K562 (cell line): Measurements from ENCODE around the gene B4GALT7. TPM values are rescaled to one million over a fixed set of nuclear protein-coding genes. Genes with fewer than 3 reads are reported as not detected.

Experiments used
- ATAC-seq: fragments of 200-7000 bp; cut with Tn5 transposase; 3 replicates; pipeline ENCODE4 v1.9.1; 2020; ENCODE audit warnings: moderate library complexity
- BruUV-seq: library from RNA; stranded (reverse); fragments of 400-500 nt; replicated peaks from 2 replicates; lab custom pipeline; 2021; lab: Mats Ljungman, UMichigan
- CTCF ChIA-PET: fragments of 300-600 bp; formaldehyde crosslinking; extraction: SDS; loops from one replicate; lab custom pipeline; 2021; ENCODE audit warnings: low intra/inter-chr PET ratio; lab: Yijun Ruan, JAX
- POLR2A ChIA-PET: fragments of 300-600, 350-650 bp; sonication (Branson Sonifier 250); formaldehyde crosslinking; extraction: SDS; loops from one replicate; lab custom pipeline; 2021; ENCODE audit warnings: antibody characterized with exemption, inconsistent platforms; lab: Yijun Ruan, JAX
- DNase-seq, 4 experiments: peaks; one replicate each; pipeline versions ENCODE4 v3.0.0 to v3.0.0-alpha.2; 2011 to 2018; ENCODE audit warnings: low spot score in 3 of 4, mixed read lengths in 3 of 4; ENCODE audit errors: extremely low read depth in 1 of 4
- FAIRE-seq: peaks from 2 replicates; lab custom pipeline; 2011; peaks lifted over from hg19 to GRCh38; lab: Jason Lieb, UNC
- H2AFZ ChIP-seq: 2 replicates; pipeline ENCODE4 v1.6.0; 2011; ENCODE audit warnings: low read depth, low read length, control low read depth, inconsistent platforms
- H3K27ac ChIP-seq: fragments of 200-600 bp; 3 replicates; pipeline ENCODE4 v1.8.0; 2011; ENCODE audit warnings: low read depth, mild to moderate bottlenecking, control low read depth, inconsistent platforms, low read length, moderate library complexity, mixed read lengths; ENCODE audit errors: extremely low read depth
- H3K27me3 ChIP-seq, 2 experiments: fragments of 300-600 bp in 1 of 2; 2 replicates in 1 of 2; 3 replicates in 1 of 2; pipeline versions ENCODE4 v1.6.0 to v1.8.0; 2011; ENCODE audit warnings: inconsistent platforms in 2 of 2, low read length in 2 of 2, mild to moderate bottlenecking in 1 of 2, mixed read lengths in 1 of 2, moderate library complexity in 1 of 2; ENCODE audit not compliant: control insufficient read depth in 2 of 2, insufficient read depth in 2 of 2
- H3K36me3 ChIP-seq: fragments of 300-600 bp; 3 replicates; pipeline ENCODE4 v1.8.0; 2011; ENCODE audit warnings: mild to moderate bottlenecking, low read length, inconsistent platforms; ENCODE audit not compliant: control insufficient read depth, insufficient read depth
- H3K4me1 ChIP-seq, 2 experiments: fragments of 200-600 bp in 1 of 2; replicated peaks in 1 of 2; 2 replicates in 1 of 2; 3 replicates in 1 of 2; pipeline versions ENCODE4 v1.5.1 to v1.8.0; 2011; ENCODE audit warnings: inconsistent platforms in 2 of 2, low read length in 2 of 2, mild to moderate bottlenecking in 1 of 2, mixed read lengths in 1 of 2, moderate library complexity in 1 of 2; ENCODE audit not compliant: control insufficient read depth in 2 of 2, insufficient read depth in 2 of 2
- H3K4me2 ChIP-seq: 2 replicates; pipeline ENCODE4 v1.6.1; 2011; ENCODE audit warnings: low read length, control low read depth, inconsistent platforms, mixed read lengths; ENCODE audit not compliant: insufficient read depth
- H3K4me3 ChIP-seq: fragments of 200-600 bp; sonication (generic), shearing (Covaris generic); 2 replicates; pipeline ENCODE4 v1.5.1; 2016; ENCODE audit warnings: control low read depth, inconsistent platforms
- H3K79me2 ChIP-seq: fragments of 200-600 bp; 3 replicates; pipeline ENCODE4 v1.8.0; 2011; ENCODE audit warnings: low read length, inconsistent platforms; ENCODE audit not compliant: control insufficient read depth, insufficient read depth
- H3K9ac ChIP-seq, 2 experiments: 2 replicates each; pipeline versions ENCODE4 v1.6.0 to v1.6.1; 2011; ENCODE audit warnings: low read depth in 2 of 2, low read length in 2 of 2, control low read depth in 1 of 2, inconsistent platforms in 1 of 2, mild to moderate bottlenecking in 1 of 2, mixed read lengths in 1 of 2; ENCODE audit not compliant: insufficient read depth in 1 of 2
- H3K9me1 ChIP-seq: one replicate; pipeline ENCODE4 v1.6.0; 2011; ENCODE audit warnings: inconsistent platforms, mild to moderate bottlenecking, low read length, moderate library complexity; ENCODE audit not compliant: control insufficient read depth, insufficient read depth
- H3K9me3 ChIP-seq: replicated peaks from 2 replicates; pipeline ENCODE4 v1.5.1; 2011; ENCODE audit warnings: low read depth, low read length, inconsistent platforms; ENCODE audit not compliant: control insufficient read depth, insufficient read depth
- H4K20me1 ChIP-seq: replicated peaks from 2 replicates; pipeline ENCODE4 v1.6.1; 2011; ENCODE audit warnings: low read length, inconsistent platforms, mixed read lengths; ENCODE audit not compliant: control insufficient read depth, insufficient read depth
- CHD1 ChIP-seq: fragments of 200-600 bp; sonication (generic); IDR thresholded peaks from one replicate; pipeline ENCODE4 v1.6.1; 2012; ENCODE audit warnings: mild to moderate bottlenecking, moderate library complexity, low read length, inconsistent platforms
- MCM5 ChIP-seq: fragments of 450-650 bp; IDR thresholded peaks from 2 replicates; pipeline ENCODE4 v1.6.1; 2016; ENCODE audit warnings: low read depth
- SREBF1 ChIP-seq: fragments of 150-350 bp; IDR thresholded peaks from 2 replicates; pipeline ENCODE4 v1.6.1; 2014; ENCODE audit warnings: antibody characterized with exemption, low read depth, low read length, borderline replicate concordance
- ZC3H11A ChIP-seq: IDR thresholded peaks from 2 replicates; pipeline ENCODE4 v1.6.1; 2012; ENCODE audit warnings: low read depth, low read length, improper control_type of control experiment
- ZNF143 ChIP-seq: sonication (generic); formaldehyde crosslinking; IDR thresholded peaks from 2 replicates; pipeline ENCODE4 v1.9.0; 2022; ENCODE audit warnings: mild to moderate bottlenecking, missing genetic modification reagents
- ZNF384 ChIP-seq: IDR thresholded peaks from 2 replicates; pipeline ENCODE4 v1.6.1; 2012; ENCODE audit warnings: low read depth, low read length, improper control_type of control experiment
- WGBS: fragments of 100-300 bp; shearing (Covaris generic); methylation state at CpG from one replicate; pipeline ENCODE4 v1.1.6; 2016; ENCODE audit warnings: low coverage, mixed read lengths; ENCODE audit not compliant: insufficient coverage; ENCODE audit errors: missing lambda C conversion rate; 5-methylcytosine and 5-hydroxymethylcytosine counted together
- in situ Hi-C: fragments of 300-500 bp; cut with MboI; formaldehyde crosslinking; loops from 4 replicates; pipeline ENCODE4 v1.15.0; 2018; ENCODE audit warnings: inconsistent platforms, mixed read lengths
- intact Hi-C: fragments of 100-400 bp; cut with micrococcal nuclease; formaldehyde crosslinking; loops from 2 replicates; pipeline ENCODE4 v1.14.2; 2022
- polyA plus RNA-seq, 8 experiments: library from polyadenylated mRNA; depleted of rRNA in 4 of 8; stranded (reverse) in 5 of 8; unstranded in 3 of 8; fragments of >200 nt; fragmentation: Nextera tagmentation in 2 of 8; fragmentation: Illumina TruSeq in 1 of 8; extraction: Ambion mirVana in 2 of 8; extraction: Trizol in 1 of 8; gene quantifications; 2 replicates each; pipeline versions ENCODE4 v1.2.1 to v1.2.3, GENCODE V29; 2011 to 2014; ENCODE audit warnings: inconsistent platforms in 1 of 8, missing spikeins in 1 of 8
- total RNA-seq, 7 experiments: library from RNA; depleted of rRNA in 6 of 7; stranded (reverse); fragments of >200 nt in 6 of 7; fragmentation: Illumina TruSeq in 2 of 7; extraction: Trizol in 2 of 7; gene quantifications; 2 replicates each; pipeline versions ENCODE4 v1.2.1 to v1.2.3, GENCODE V29; 2011 to 2021; ENCODE audit warnings: low replicate concordance in 1 of 7
- TF ChIP-seq, protein P1 (sequence below): fragments of 250-450 bp; sonication (Bioruptor Pico); IDR thresholded peaks from 2 replicates; pipeline ENCODE4 v1.4.0; 2020; ENCODE audit warnings: mild to moderate bottlenecking, moderate library complexity, borderline replicate concordance
- TF ChIP-seq, protein P2 (sequence below): fragments of 450-650 bp; conservative IDR thresholded peaks from 2 replicates; pipeline ENCODE4 v1.6.1; 2016; ENCODE audit warnings: missing genetic modification characterization, low read depth, mild to moderate bottlenecking, missing compliant biosample characterization, moderate library complexity
- TF ChIP-seq, protein P3 (sequence below): fragments of 450-650 bp; formaldehyde crosslinking; IDR thresholded peaks from 2 replicates; pipeline ENCODE4 v1.4.0; 2022; ENCODE audit warnings: mild to moderate bottlenecking, moderate library complexity
- TF ChIP-seq, protein P4 (sequence below): fragments of 450-650 bp; formaldehyde crosslinking; IDR thresholded peaks from 2 replicates; pipeline ENCODE4 v1.4.0; 2020; ENCODE audit warnings: mild to moderate bottlenecking
- TF ChIP-seq, protein P5 (sequence below): fragments of 250-450 bp; sonication (Bioruptor Pico); IDR thresholded peaks from 2 replicates; pipeline ENCODE4 v1.8.0; 2022; ENCODE audit warnings: moderate library complexity, mild to moderate bottlenecking, inconsistent platforms

B4GALT7 gene
- total and polyA plus RNA-seq, 9 of the 15 experiments (the other 6 are each of a cell fraction or from before 2014, with no cell fraction given), result 0.34 to 17.7 (median 9.1) TPM

DNA sequence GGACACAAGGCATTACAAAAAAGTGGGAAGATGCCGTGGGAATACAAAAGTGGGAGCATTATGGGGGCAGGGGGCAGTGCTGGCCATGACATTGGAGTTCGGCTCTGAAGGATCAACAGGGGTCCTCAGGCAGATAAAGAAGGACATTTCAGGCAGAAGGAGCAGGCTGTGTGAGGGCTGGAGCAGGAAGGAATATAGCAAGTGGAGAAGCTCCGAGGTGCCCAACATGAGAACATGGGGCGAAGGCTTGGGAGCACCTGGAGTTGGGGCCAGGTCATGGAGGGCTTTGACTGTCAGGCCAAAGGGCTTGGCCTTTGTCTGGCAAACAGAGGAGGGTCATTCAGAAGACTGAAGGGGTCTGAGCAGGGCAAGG lies 2.5 kb downstream of the B4GALT7 start:
- H3K9ac ChIP-seq, result no peak overlapping the region; a peak in 1 of 4 replicates
- H3K4me2 ChIP-seq, result no peak overlapping the region
- H4K20me1 ChIP-seq, result 0 out of 2 replicates have a peak, but pooled peaks cover 4% of the 10 kb centered on the region
- peaks cover 5% of the 10 kb centered on the region; the same call in 1 of the 3 replicates for H3K36me3 ChIP-seq
- ATAC-seq, result no peak
- H3K9me3 ChIP-seq, result no peaks in the 10 kb centered on the region
- ChIA-PET POLR2A (interaction anchor here (0.6 to 1.6 kb wide), 4 partner anchors 10 to 19 kb away, joined by 3 to 8 read pairs (median 3); partner anchors contain the start of gene TMED9), CTCF (no interaction called here)
- H2AFZ ChIP-seq, result no peak overlapping the region
- no peak for DNase-seq
- no peaks in the 10 kb centered on the region for H3K9me1 ChIP-seq
- H3K79me2 ChIP-seq, result peaks cover 14% of the 10 kb centered on the region; the same call in 2 of the 3 replicates
- no peak overlapping the region for H3K4me3 ChIP-seq
- no peak for TF ChIP-seq SREBF1
- TF ChIP-seq, protein P1, sequence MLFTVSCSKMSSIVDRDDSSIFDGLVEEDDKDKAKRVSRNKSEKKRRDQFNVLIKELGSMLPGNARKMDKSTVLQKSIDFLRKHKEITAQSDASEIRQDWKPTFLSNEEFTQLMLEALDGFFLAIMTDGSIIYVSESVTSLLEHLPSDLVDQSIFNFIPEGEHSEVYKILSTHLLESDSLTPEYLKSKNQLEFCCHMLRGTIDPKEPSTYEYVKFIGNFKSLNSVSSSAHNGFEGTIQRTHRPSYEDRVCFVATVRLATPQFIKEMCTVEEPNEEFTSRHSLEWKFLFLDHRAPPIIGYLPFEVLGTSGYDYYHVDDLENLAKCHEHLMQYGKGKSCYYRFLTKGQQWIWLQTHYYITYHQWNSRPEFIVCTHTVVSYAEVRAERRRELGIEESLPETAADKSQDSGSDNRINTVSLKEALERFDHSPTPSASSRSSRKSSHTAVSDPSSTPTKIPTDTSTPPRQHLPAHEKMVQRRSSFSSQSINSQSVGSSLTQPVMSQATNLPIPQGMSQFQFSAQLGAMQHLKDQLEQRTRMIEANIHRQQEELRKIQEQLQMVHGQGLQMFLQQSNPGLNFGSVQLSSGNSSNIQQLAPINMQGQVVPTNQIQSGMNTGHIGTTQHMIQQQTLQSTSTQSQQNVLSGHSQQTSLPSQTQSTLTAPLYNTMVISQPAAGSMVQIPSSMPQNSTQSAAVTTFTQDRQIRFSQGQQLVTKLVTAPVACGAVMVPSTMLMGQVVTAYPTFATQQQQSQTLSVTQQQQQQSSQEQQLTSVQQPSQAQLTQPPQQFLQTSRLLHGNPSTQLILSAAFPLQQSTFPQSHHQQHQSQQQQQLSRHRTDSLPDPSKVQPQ (CRISPR knock-in tag), result no peak
- no peak for TF ChIP-seq ZC3H11A
- TF ChIP-seq, protein P2, sequence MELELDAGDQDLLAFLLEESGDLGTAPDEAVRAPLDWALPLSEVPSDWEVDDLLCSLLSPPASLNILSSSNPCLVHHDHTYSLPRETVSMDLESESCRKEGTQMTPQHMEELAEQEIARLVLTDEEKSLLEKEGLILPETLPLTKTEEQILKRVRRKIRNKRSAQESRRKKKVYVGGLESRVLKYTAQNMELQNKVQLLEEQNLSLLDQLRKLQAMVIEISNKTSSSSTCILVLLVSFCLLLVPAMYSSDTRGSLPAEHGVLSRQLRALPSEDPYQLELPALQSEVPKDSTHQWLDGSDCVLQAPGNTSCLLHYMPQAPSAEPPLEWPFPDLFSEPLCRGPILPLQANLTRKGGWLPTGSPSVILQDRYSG (tag), result no peak
- TF ChIP-seq MCM5, result no peak
- no peak for TF ChIP-seq ZNF384
- TF ChIP-seq CHD1, result no peak
- TF ChIP-seq, protein P3, sequence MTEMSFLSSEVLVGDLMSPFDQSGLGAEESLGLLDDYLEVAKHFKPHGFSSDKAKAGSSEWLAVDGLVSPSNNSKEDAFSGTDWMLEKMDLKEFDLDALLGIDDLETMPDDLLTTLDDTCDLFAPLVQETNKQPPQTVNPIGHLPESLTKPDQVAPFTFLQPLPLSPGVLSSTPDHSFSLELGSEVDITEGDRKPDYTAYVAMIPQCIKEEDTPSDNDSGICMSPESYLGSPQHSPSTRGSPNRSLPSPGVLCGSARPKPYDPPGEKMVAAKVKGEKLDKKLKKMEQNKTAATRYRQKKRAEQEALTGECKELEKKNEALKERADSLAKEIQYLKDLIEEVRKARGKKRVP, result no peak
- TF ChIP-seq, protein P4, sequence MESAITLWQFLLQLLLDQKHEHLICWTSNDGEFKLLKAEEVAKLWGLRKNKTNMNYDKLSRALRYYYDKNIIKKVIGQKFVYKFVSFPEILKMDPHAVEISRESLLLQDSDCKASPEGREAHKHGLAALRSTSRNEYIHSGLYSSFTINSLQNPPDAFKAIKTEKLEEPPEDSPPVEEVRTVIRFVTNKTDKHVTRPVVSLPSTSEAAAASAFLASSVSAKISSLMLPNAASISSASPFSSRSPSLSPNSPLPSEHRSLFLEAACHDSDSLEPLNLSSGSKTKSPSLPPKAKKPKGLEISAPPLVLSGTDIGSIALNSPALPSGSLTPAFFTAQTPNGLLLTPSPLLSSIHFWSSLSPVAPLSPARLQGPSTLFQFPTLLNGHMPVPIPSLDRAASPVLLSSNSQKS, result no peak
- no peak for TF ChIP-seq ZNF143 (CRISPR knock-in tag)
- TF ChIP-seq, protein P5, sequence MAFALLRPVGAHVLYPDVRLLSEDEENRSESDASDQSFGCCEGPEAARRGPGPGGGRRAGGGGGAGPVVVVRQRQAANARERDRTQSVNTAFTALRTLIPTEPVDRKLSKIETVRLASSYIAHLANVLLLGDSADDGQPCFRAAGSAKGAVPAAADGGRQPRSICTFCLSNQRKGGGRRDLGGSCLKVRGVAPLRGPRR (CRISPR knock-in tag), result no peak
- H3K27me3 ChIP-seq, result no peaks in the 10 kb centered on the region
- peaks cover 13 to 36% of the 10 kb centered on the region in 2 experiments; a peak in 4 of 5 replicates for H3K4me1 ChIP-seq
- no peak overlapping the region for H3K27ac ChIP-seq
- no peak for FAIRE-seq
- intact Hi-C loops (loop anchor here (5.0 kb wide), 1 partner anchor 470 kb away; no protein-coding TSS in a partner anchor), in situ Hi-C loops (loop anchor here (25.0 kb wide), 1 partner anchor 460 kb away; no protein-coding TSS in a partner anchor)
- no TSS peak for BruUV-seq
- WGBS, result 80% methylated on average over 4 of the region's 4 CpGs
